ENCODE measurements around the gene DENND1C. TPM values are rescaled to one million over a fixed set of nuclear protein-coding genes. Genes with fewer than 3 reads are reported as not detected.
A peak's percentile ranks its signal among the peaks of the same experiment; 100 is the strongest.

Gene DENND1C
- total and polyA plus RNA-seq, 9 of the 15 experiments (the other 6 are each of a cell fraction or from before 2014, with no cell fraction given): 0.03 to 1.2 (median 0.32) TPM; not detected in 1

DNA sequence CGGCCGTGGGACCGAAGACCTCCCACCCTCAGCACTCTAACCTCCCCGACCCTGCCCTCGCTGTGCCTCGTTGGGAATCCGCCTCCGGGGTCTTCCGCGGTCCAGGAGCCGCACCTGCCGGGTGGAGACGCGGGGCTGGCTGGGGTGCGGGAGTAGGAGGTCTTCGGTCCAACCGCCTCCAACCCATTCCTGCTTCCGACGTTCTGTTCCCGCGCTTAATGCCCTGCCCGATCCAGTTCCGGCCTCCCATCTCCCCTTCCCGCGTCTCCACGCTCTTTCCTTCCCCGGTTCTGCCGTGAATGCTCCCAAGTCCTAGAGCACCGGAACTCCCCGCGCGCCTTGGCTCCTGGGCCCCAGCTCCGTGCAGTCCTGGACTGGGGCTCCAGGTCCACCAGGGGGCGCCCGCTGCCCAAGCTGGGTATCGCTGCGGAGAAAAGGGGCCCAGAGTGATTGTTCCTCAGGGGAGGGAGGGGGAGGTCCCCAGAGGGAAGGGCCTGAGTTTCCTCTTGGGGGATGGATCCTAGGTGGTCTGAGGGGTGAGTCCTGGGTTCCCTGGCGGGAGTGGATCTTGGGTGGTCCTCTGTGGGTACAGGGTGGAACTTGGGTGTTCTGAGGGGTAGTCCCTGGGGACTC is 35.2 kb upstream of the DENND1C start (continued):
- TF ChIP-seq FUS (optimal IDR thresholded peaks at IDR 0.05; ENCODE audit: low read depth, low read length) (no peak), ZFPM2 (CRISPR knock-in tag; IDR thresholded peaks at IDR 0.05) (no peak), NFXL1 (CRISPR knock-in tag; IDR thresholded peaks at IDR 0.05) (no peak), TRIM28 (IDR thresholded peaks at IDR 0.05) (peak; percentile 17; the same call in 1 of the 2 replicates), ZNF274 (IDR thresholded peaks at IDR 0.05; ENCODE audit: borderline replicate concordance, low read depth, low read length) (no peak), FOXK2 (conservative IDR thresholded peaks at IDR 0.05 in 1 of 2, IDR thresholded peaks at IDR 0.05 in 1 of 2; ENCODE audit: low read depth in 2 of 2) (no peak), CCAR2 (IDR thresholded peaks at IDR 0.05; ENCODE audit: low read depth, low read length) (no peak), ZBTB2 (IDR thresholded peaks at IDR 0.05) (peak; percentile 47; the same call in 1 of the 2 replicates), NCOR1 (IDR thresholded peaks at IDR 0.05) (no peak), FOXA1 (IDR thresholded peaks at IDR 0.05; ENCODE audit: borderline replicate concordance) (no peak), ETV6 (IDR thresholded peaks at IDR 0.05; ENCODE audit: borderline replicate concordance in 1 of 2, low read depth in 2 of 2, low read length in 1 of 2) (no peak), ETV6 (CRISPR knock-in tag; IDR thresholded peaks at IDR 0.05; ENCODE audit: borderline replicate concordance) (no peak), ZNF384 (IDR thresholded peaks at IDR 0.05; ENCODE audit: low read depth, low read length) (peak; percentile 61), CHCHD3 (CRISPR knock-in tag; IDR thresholded peaks at IDR 0.05) (no peak), ZNF512 (tag; IDR thresholded peaks at IDR 0.05) (no peak), SIN3A (IDR thresholded peaks at IDR 0.05; ENCODE audit: borderline replicate concordance in 2 of 2, control insufficient read depth in 1 of 2, low read depth in 2 of 2, low read length in 2 of 2) (0 out of 4 replicates have a peak, but pooled peaks of 1 of the 2 experiments have one; percentile 40), WHSC1 (IDR thresholded peaks at IDR 0.05; ENCODE audit: low read length) (no peak), RBM14 (IDR thresholded peaks at IDR 0.05; ENCODE audit: borderline replicate concordance, insufficient read depth, low read depth, low read length) (no peak), RBM34 (IDR thresholded peaks at IDR 0.05; ENCODE audit: borderline replicate concordance, insufficient read depth, low read length) (no peak), KLF1 (tag; IDR thresholded peaks at IDR 0.05) (no peak), TCF7L2 (IDR thresholded peaks at IDR 0.05; ENCODE audit: low read depth, low read length) (no peak), TAF1 (IDR thresholded peaks at IDR 0.05; ENCODE audit: control insufficient read depth, extremely low read depth, insufficient read depth, low read length, severe bottlenecking) (no peak), MECOM (CRISPR knock-in tag; IDR thresholded peaks at IDR 0.05) (0 out of 2 replicates have a peak, but pooled peaks have one; percentile 47)
- TF ChIP-seq, protein P1, sequence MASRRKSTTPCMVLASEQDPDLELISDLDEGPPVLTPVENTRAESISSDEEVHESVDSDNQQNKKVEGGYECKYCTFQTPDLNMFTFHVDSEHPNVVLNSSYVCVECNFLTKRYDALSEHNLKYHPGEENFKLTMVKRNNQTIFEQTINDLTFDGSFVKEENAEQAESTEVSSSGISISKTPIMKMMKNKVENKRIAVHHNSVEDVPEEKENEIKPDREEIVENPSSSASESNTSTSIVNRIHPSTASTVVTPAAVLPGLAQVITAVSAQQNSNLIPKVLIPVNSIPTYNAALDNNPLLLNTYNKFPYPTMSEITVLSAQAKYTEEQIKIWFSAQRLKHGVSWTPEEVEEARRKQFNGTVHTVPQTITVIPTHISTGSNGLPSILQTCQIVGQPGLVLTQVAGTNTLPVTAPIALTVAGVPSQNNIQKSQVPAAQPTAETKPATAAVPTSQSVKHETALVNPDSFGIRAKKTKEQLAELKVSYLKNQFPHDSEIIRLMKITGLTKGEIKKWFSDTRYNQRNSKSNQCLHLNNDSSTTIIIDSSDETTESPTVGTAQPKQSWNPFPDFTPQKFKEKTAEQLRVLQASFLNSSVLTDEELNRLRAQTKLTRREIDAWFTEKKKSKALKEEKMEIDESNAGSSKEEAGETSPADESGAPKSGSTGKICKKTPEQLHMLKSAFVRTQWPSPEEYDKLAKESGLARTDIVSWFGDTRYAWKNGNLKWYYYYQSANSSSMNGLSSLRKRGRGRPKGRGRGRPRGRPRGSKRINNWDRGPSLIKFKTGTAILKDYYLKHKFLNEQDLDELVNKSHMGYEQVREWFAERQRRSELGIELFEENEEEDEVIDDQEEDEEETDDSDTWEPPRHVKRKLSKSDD (conservative IDR thresholded peaks at IDR 0.05; ENCODE audit: low read length): peak; percentile 79; the same call in 1 of the 2 replicates

All from K562 (cell line).